HuH-7.5 (cell line): ENCODE data around the gene CD209.
A peak's percentile ranks its signal among the peaks of the same experiment; 100 is the strongest.
"Not testable (repeated sequence)": the region's sequence is repeated elsewhere in the genome, so short reads cannot be mapped to it uniquely, and the experiment has no call there.

Source experiments
- DNase-seq: peaks from one replicate; pipeline ENCODE4 v3.0.0; 2011; ENCODE audit warnings: low spot score

Gene CD209

GRCh38 chr19:7746903-7747884 is at the start of gene CD209:
Gene CD209, minus strand, starts transcription at chr19:7747534. Its CDS starts 23 bp downstream, at chr19:7747511.
- no peak for DNase-seq

- DNase-seq = no peak
Observed at GRCh38 chr19:7795555-7796161, 48.3 kb upstream of the CD209 start.

- no peak for DNase-seq
Observed at GRCh38 chr19:7793493-7793892, 46.2 kb upstream of the CD209 start.

- not testable (repeated sequence) for DNase-seq
Observed at GRCh38 chr19:7792701-7793100, 45.4 kb upstream of the CD209 start.

GRCh38 chr19:7792281-7792680 is 44.9 kb upstream of the CD209 start:
- DNase-seq = no peak

GRCh38 chr19:7790416-7790815 is 43.1 kb upstream of the CD209 start:
- DNase-seq = no peak

GRCh38 chr19:7789447-7789846 is 42.1 kb upstream of the CD209 start:
- no peak for DNase-seq

GRCh38 chr19:7788933-7789323 is 41.6 kb upstream of the CD209 start:
- DNase-seq = no peak

GRCh38 chr19:7788178-7788932 is 41.0 kb upstream of the CD209 start:
- no peak for DNase-seq

- no peak for DNase-seq
Observed at GRCh38 chr19:7787602-7788177, 40.4 kb upstream of the CD209 start.

- no peak for DNase-seq
Observed at GRCh38 chr19:7787141-7787540, 39.8 kb upstream of the CD209 start.

GRCh38 chr19:7784856-7785255 is 37.5 kb upstream of the CD209 start:
- DNase-seq = no peak

- peak; percentile 52 for DNase-seq
Observed at GRCh38 chr19:7783991-7784423, 36.7 kb upstream of the CD209 start.

GRCh38 chr19:7781157-7781556 is 33.8 kb upstream of the CD209 start:
- no peak for DNase-seq

- no peak for DNase-seq
Observed at GRCh38 chr19:7779631-7780486, 32.5 kb upstream of the CD209 start.

GRCh38 chr19:7778081-7778480 is 30.7 kb upstream of the CD209 start:
- no peak for DNase-seq

- no peak for DNase-seq
Observed at GRCh38 chr19:7775761-7776160, 28.4 kb upstream of the CD209 start.

- no peak for DNase-seq
Observed at GRCh38 chr19:7773841-7774240, 26.5 kb upstream of the CD209 start.

- no peak for DNase-seq
Observed at GRCh38 chr19:7772752-7773291, 25.5 kb upstream of the CD209 start.

GRCh38 chr19:7771072-7771471 is 23.7 kb upstream of the CD209 start:
- DNase-seq = no peak

- DNase-seq = no peak
Observed at GRCh38 chr19:7769171-7769570, 21.8 kb upstream of the CD209 start.
